NCI-H1694 (cell line): ENCODE results near the gene POTEH.
"Not testable (repeated sequence)": the region's sequence is repeated elsewhere in the genome, so short reads cannot be mapped to it uniquely, and the experiment has no call there.

Experiments used
- DNase-seq: peaks from one replicate; lab custom pipeline; 2025; lab: John Stamatoyannopoulos, UW

Gene POTEH

DNA sequence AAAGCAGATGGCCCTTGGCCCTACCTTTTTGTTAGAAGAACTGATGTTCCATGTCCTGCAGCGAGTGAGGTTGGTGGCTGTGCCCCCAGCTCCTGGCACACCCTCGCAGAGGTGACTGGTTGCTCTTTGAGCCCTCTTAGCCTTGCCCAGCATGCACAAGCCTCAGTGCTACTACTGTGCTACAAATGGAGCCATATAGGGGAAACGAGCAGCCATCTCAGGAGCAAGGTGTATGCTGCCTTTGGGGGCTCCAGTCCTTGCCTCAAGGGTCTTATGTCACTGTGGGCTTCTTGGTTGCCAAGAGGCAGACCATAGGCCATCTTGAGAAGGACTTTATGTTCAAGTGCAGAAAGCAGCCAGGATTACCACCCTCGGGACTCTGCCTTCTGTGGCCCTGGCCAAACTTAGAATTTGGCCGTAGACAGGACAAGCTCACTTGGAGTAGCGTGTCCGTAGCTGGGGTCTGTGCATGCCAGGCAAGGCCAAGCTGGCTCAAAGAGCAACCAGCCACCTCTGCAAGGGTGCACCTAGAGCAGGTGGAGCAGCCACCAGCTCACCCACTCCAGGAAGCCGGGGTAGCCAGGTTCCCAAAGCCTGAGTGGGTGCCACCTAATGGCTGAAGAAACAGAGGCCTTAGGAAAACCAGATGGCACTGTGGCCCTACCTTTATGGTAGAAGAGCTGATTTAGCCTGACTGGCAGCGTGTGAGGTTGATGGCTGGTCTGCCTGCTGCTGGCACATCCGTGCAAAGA, 48.5 kb downstream of the POTEH start:
- DNase-seq = not testable (repeated sequence)

DNA sequence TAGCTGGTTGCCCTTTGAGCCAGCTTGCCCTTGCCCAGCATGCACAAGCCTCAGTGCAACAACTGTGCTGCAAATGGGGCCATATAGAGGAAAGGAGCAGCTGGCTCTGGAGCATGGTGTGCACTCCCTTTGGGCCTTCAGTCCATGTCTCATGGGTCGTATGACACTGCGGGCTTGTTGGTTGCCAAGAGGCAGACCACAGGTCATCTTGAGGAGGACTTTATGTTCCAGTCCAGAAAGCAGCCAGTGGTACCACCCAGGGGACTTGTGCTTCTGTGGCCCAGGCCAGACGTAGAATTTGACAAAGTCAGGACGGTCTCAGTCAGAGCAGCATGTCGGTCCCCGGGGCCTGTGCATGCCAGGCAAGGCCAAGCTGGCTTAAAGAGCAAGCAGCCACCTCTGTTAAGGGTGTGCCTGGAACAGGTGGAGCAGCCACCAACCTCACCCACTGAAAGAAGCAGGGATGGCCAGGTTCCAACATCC, 49.1 kb downstream of the POTEH start:
- not testable (repeated sequence) for DNase-seq

DNA sequence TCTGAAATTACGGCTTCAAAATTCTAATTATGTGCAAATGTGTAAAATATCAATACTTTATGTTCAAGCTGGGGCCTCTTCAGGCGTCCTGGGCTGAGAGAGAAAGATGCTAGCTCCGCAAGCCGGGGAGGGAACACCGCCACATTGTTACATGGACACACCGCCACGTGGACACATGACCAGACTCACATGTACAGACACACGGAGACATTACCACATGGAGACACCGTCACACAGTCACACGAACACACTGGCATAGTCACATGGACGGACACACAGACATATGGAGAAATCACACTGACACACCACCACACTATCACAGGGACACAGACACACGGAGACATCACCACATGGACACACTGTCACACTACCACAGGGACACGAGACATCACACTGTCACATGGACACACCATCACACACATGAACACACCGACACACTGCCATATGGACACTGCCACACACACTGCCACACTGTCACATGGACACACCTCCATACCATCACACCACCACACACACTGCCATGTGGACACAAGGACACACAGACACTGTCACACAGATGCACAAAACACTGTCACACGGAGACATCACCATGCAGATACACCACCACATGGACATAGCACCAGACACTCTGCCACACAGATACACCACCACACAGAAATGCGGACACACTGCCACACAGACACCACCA, 58.0 kb downstream of the POTEH start:
- DNase-seq = not testable (repeated sequence)

DNA sequence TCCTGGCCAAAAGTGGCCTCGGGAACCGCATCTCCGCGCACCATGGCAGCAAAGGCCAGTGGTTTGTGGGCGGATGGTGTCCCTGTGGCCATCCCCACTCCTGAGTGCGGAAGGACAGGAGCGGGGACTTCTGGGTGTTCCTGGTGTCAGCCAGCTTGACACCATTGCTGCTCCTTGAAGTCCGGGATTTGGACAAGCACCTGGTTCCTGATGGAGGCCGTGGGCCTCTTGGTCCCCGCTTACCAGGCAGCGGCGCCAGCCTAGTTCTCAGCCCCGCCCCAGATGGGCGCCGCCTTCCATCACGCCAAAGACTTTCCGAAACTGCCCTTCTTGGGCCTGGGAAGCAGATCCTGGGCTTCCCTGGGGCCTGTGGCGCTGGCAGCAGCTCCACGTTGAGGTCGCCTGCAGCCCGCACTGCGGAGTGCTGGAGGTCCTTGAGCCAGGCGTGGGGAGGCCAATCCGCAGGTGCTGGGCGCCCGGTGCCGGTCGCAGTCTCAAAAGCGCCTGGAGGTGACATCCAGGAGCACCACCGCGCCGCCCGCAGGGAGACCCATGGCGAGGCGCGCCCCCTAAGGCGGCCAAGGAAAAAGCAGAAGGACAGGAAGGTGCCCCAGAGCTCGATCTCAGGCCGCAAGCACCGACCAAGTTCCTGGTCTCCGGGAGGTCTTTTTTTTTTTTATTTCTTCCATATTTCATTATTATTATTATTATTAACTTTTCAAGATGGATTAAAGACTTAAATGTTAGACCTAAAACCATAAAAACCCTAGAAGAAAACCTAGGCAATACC, 59.5 kb downstream of the POTEH start:
- DNase-seq = not testable (repeated sequence)

DNA sequence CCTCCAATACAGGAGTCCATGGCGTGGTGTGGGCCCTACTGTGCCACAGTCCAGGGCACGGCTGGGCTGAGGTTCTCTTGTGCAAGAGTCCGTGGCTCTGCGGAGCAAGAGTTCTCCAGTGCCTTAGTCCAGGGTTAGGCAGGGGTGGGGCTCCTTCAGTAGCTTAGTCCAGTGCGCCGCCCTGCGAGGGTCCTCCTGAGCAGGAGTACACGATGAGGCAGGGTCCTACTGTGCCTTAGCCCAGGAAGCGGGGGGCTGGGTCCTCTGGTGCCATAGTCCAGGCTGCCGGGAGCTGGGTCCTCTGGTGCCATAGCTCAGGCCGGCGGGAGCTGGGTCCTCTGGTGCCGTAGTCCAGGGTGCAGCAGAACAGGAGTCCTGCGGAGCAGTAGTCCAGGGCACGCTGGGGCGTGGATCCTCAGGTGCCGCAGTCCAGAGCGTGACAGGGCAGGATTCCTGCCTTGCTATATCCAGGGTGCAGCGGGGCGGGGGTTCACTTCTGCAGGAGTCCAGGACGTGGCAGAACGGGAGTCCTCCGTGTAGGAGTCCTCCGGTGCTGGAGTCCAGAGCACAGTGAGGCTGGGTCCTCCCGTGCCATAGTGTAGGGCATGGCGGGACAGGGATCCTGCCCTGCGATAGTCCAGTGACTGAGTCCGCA, 69.7 kb downstream of the POTEH start:
- DNase-seq = not testable (repeated sequence)

DNA sequence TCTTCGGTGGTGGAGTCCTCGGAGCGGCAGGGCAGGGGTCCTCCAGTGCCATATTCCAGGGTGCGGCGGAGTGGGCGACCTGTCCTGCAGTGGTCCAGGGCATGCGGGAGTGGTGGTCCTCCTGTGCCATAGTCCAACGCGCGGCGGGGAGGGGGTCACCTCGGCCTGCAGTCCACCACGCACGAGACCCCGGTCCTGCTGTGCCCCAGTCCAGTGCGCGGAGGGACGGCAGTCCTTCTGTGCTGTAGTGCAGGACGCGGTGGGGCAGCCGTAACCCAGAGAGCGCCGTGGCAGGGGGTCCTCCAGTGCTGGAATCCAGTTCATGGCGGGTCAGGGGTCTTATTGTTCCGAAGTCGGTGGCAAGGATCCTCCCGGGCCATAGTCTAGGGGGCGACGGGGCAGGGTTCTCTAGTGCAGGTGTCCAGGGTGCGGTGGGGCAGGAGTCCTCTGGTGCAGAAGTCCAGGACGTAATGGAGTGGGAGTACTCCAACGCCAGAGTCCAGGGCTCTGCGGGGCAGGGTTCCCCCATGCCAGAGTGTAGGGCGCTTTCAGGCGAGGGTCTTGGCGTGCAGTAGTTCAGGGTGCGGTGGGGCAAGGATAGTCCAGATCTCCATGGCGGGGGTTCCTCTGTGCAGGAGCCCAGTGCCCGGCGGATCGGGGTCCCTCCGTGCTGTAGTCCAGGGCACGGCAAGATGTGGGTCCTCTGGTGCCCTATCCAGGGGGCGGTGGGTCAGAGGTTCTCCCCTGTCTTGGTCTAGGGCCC, 70.7 kb downstream of the POTEH start:
- not testable (repeated sequence) for DNase-seq

DNA sequence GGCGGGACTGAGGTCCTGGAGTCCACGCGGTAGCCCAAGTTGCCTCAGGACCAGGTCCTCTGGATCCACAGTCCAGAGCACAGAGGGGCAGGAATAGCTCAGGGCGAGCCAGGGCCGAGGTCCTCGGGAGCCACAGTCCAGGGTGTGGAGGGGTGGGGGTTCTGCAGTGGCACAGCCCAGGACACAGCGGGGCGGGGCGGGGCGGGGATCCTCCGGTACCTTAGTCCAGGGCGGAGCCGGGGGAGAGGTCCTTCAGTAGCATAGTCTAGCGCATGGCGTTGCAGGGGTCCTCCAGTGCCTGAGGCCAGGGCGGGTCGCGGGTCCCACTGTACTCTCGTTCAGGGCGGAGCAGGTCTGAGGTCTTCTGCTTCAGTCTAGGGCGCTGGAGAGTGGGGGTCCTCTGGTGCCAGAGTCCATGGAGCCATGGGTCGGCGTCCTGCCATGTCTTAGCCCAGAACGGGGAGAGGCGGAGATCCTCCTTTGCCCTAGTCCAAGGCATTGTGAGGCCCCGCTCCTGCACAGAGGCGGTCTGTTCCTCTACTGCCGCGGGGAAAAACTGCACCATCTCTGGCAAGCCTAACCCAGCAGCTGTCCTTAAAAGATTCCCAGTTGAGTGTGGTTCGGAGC, 71.4 kb downstream of the POTEH start:
- DNase-seq = not testable (repeated sequence)

DNA sequence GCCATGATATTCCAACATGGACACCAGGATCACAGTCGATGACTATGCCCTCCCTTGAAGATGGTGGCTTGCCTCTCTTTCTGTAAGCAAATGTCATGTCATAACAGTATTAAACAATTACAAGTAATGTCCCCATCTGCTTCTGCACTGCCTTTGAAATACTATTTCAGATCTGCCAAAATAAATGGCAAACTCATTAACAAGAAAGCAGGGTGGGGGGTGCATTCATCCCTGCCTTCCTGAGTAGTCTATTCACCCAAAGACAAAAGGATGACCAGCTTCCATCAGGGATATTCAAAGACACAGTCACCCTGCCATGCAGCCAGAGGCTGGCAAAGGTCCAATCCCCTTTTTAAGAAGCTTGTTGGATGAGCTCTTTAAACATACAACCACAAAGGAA, 73.7 kb downstream of the POTEH start:
- not testable (repeated sequence) for DNase-seq
